Measurements from ENCODE around the gene ASCL1.

Gene ASCL1

GRCh38 chr12:102946042-102946441, 11.4 kb upstream of the ASCL1 start:
- TF ChIP-seq CTCF (IDR thresholded peaks at IDR 0.05), result no peak
- no peaks in the 10 kb centered on the region for H3K36me3 ChIP-seq
- no peaks in the 10 kb centered on the region for H3K4me1 ChIP-seq (ENCODE audit: control insufficient read depth in 1 of 2, insufficient read depth in 1 of 2, low read depth in 1 of 2, low read length in 1 of 2)
- H3K27ac ChIP-seq, result no peak overlapping the region
- no peaks in the 10 kb centered on the region for H3K9me3 ChIP-seq
- no peak overlapping the region for H3K4me3 ChIP-seq (ENCODE audit: low read depth in 1 of 2, low read length in 1 of 2)
- H3K27me3 ChIP-seq, result peaks cover 27% of the 10 kb centered on the region

GRCh38 chr12:102948941-102949352, 8.5 kb upstream of the ASCL1 start:
- Histone ChIP-seq H3K36me3 (no peaks in the 10 kb centered on the region), H3K4me1 (ENCODE audit: control insufficient read depth in 1 of 2, insufficient read depth in 1 of 2, low read depth in 1 of 2, low read length in 1 of 2) (no peaks in the 10 kb centered on the region), H3K4me3 (ENCODE audit: low read depth in 1 of 2, low read length in 1 of 2) (no peak overlapping the region), H3K9me3 (no peaks in the 10 kb centered on the region), H3K27me3 (peaks cover 56% of the 10 kb centered on the region), H3K27ac (no peak overlapping the region)
- peak; percentile 43 for TF ChIP-seq CTCF (IDR thresholded peaks at IDR 0.05)

- H3K9me3 ChIP-seq, result no peaks in the 10 kb centered on the region
- no peak overlapping the region for H3K4me3 ChIP-seq (ENCODE audit: low read depth in 1 of 2, low read length in 1 of 2)
- no peaks in the 10 kb centered on the region for H3K36me3 ChIP-seq
- H3K4me1 ChIP-seq (ENCODE audit: control insufficient read depth in 1 of 2, insufficient read depth in 1 of 2, low read depth in 1 of 2, low read length in 1 of 2), result no peaks in the 10 kb centered on the region
- H3K27me3 ChIP-seq, result peaks cover 70% of the 10 kb centered on the region
- no peak for TF ChIP-seq CTCF (IDR thresholded peaks at IDR 0.05)
- no peak overlapping the region for H3K27ac ChIP-seq
Observed at GRCh38 chr12:102950107-102950949, 7.1 kb upstream of the ASCL1 start.

GRCh38 chr12:102950950-102951619, 6.4 kb upstream of the ASCL1 start:
- H3K4me1 ChIP-seq (ENCODE audit: control insufficient read depth in 1 of 2, insufficient read depth in 1 of 2, low read depth in 1 of 2, low read length in 1 of 2), result no peaks in the 10 kb centered on the region
- TF ChIP-seq CTCF (IDR thresholded peaks at IDR 0.05), result no peak
- no peak overlapping the region for H3K4me3 ChIP-seq (ENCODE audit: low read depth in 1 of 2, low read length in 1 of 2)
- no peak overlapping the region for H3K27ac ChIP-seq
- no peaks in the 10 kb centered on the region for H3K9me3 ChIP-seq
- no peaks in the 10 kb centered on the region for H3K36me3 ChIP-seq
- peaks cover 78% of the 10 kb centered on the region for H3K27me3 ChIP-seq

- TF ChIP-seq CTCF (IDR thresholded peaks at IDR 0.05), result no peak
- no peaks in the 10 kb centered on the region for H3K36me3 ChIP-seq
- no peaks in the 10 kb centered on the region for H3K9me3 ChIP-seq
- H3K27me3 ChIP-seq, result peaks cover 85% of the 10 kb centered on the region
- H3K4me1 ChIP-seq (ENCODE audit: control insufficient read depth in 1 of 2, insufficient read depth in 1 of 2, low read depth in 1 of 2, low read length in 1 of 2), result no peaks in the 10 kb centered on the region
- no peak overlapping the region for H3K4me3 ChIP-seq (ENCODE audit: low read depth in 1 of 2, low read length in 1 of 2)
- no peak overlapping the region for H3K27ac ChIP-seq
Observed at GRCh38 chr12:102951841-102952240, 5.6 kb upstream of the ASCL1 start.
